ENCODE results near the gene TPCN2.

Gene TPCN2

GRCh38 chr11:69169479-69169878 is 120.7 kb downstream of the TPCN2 start:
- Histone ChIP-seq H3K27me3 (ENCODE audit: insufficient read depth, low read length, poor library complexity) (peaks cover 4% of the 10 kb centered on the region), H3K27ac (ENCODE audit: low read length) (no peak overlapping the region), H4K20me1 (ENCODE audit: insufficient read depth, low read length) (no peaks in the 10 kb centered on the region), H3K79me2 (ENCODE audit: insufficient read depth, low read length) (no peaks in the 10 kb centered on the region), H3K4me2 (ENCODE audit: insufficient read depth, low read length) (no peak overlapping the region), H3K4me3 (ENCODE audit: low read depth in 1 of 2, low read length in 2 of 2) (no peak overlapping the region), H3K9ac (ENCODE audit: low read depth, low read length) (no peak overlapping the region), H3K4me1 (ENCODE audit: insufficient read depth, low read length) (no peaks in the 10 kb centered on the region), H2AFZ (ENCODE audit: low read depth, low read length) (no peak overlapping the region), H3K9me3 (ENCODE audit: insufficient read depth, low read length, severe bottlenecking) (no peaks in the 10 kb centered on the region), H3K36me3 (ENCODE audit: insufficient read depth, low read length) (no peaks in the 10 kb centered on the region)
- ATAC-seq (ENCODE audit: insufficient read depth, low read depth): no peak
- DNase-seq: no peak
- TF ChIP-seq EZH2 (IDR thresholded peaks at IDR 0.05; ENCODE audit: borderline replicate concordance, low read depth, low read length, severe bottlenecking) (no peak), CTCF (IDR thresholded peaks at IDR 0.05; ENCODE audit: borderline replicate concordance, extremely low read depth, low read length, poor library complexity, severe bottlenecking) (no peak)

DNA sequence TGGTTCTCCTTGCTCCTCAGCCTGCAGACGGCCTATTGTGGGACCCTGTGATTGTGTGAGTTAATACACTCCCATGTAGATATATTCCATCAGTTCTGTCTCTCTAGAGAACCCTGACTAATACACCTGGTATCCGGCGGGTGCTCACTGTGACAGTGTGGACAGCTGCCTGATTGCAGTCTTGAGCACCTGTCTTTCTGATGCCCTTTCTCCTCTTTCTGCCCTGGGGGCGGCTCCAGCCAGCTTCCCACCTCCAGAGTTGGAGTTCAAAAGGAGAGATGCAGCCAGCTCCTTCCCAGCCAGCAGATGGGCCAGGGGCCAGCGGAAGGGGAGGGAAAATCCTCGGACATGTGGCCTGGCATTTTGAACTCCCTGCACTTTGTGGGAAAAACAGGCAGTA is 122.0 kb downstream of the TPCN2 start:
- no peaks in the 10 kb centered on the region for H3K9me3 ChIP-seq (ENCODE audit: insufficient read depth, low read length, severe bottlenecking)
- no peak overlapping the region for H3K4me3 ChIP-seq (ENCODE audit: low read depth in 1 of 2, low read length in 2 of 2)
- no peak overlapping the region for H3K27ac ChIP-seq (ENCODE audit: low read length)
- H2AFZ ChIP-seq (ENCODE audit: low read depth, low read length): no peak overlapping the region
- H3K79me2 ChIP-seq (ENCODE audit: insufficient read depth, low read length): no peaks in the 10 kb centered on the region
- no peaks in the 10 kb centered on the region for H3K4me1 ChIP-seq (ENCODE audit: insufficient read depth, low read length)
- H3K27me3 ChIP-seq (ENCODE audit: insufficient read depth, low read length, poor library complexity): peaks cover 4% of the 10 kb centered on the region
- H4K20me1 ChIP-seq (ENCODE audit: insufficient read depth, low read length): no peaks in the 10 kb centered on the region
- DNase-seq (no peak), ATAC-seq (ENCODE audit: insufficient read depth, low read depth) (no peak)
- no peak overlapping the region for H3K9ac ChIP-seq (ENCODE audit: low read depth, low read length)
- H3K4me2 ChIP-seq (ENCODE audit: insufficient read depth, low read length): no peak overlapping the region
- TF ChIP-seq EZH2 (IDR thresholded peaks at IDR 0.05; ENCODE audit: borderline replicate concordance, low read depth, low read length, severe bottlenecking): no peak
- TF ChIP-seq CTCF (IDR thresholded peaks at IDR 0.05; ENCODE audit: borderline replicate concordance, extremely low read depth, low read length, poor library complexity, severe bottlenecking): no peak
- H3K36me3 ChIP-seq (ENCODE audit: insufficient read depth, low read length): no peaks in the 10 kb centered on the region

GRCh38 chr11:69171476-69172240 is 122.9 kb downstream of the TPCN2 start:
- ATAC-seq (ENCODE audit: insufficient read depth, low read depth): no peak
- H3K9ac ChIP-seq (ENCODE audit: low read depth, low read length): no peak overlapping the region
- TF ChIP-seq CTCF (IDR thresholded peaks at IDR 0.05; ENCODE audit: borderline replicate concordance, extremely low read depth, low read length, poor library complexity, severe bottlenecking): no peak
- TF ChIP-seq EZH2 (IDR thresholded peaks at IDR 0.05; ENCODE audit: borderline replicate concordance, low read depth, low read length, severe bottlenecking): no peak

More at GRCh38 chr11:69171476-69172240, 122.9 kb downstream of the TPCN2 start:
- no peak overlapping the region for H3K4me3 ChIP-seq (ENCODE audit: low read depth in 1 of 2, low read length in 2 of 2)
- DNase-seq: no peak
- no peaks in the 10 kb centered on the region for H3K9me3 ChIP-seq (ENCODE audit: insufficient read depth, low read length, severe bottlenecking)
- H3K4me1 ChIP-seq (ENCODE audit: insufficient read depth, low read length): no peaks in the 10 kb centered on the region
- H3K36me3 ChIP-seq (ENCODE audit: insufficient read depth, low read length): no peaks in the 10 kb centered on the region
- no peaks in the 10 kb centered on the region for H4K20me1 ChIP-seq (ENCODE audit: insufficient read depth, low read length)
- H2AFZ ChIP-seq (ENCODE audit: low read depth, low read length): no peak overlapping the region
- no peak overlapping the region for H3K4me2 ChIP-seq (ENCODE audit: insufficient read depth, low read length)
- H3K27ac ChIP-seq (ENCODE audit: low read length): no peak overlapping the region
- H3K79me2 ChIP-seq (ENCODE audit: insufficient read depth, low read length): no peaks in the 10 kb centered on the region
- H3K27me3 ChIP-seq (ENCODE audit: insufficient read depth, low read length, poor library complexity): peaks cover 4% of the 10 kb centered on the region

All from DND-41 (cell line).